ENCODE results near the gene MRTFB. TPM values are rescaled to one million over a fixed set of nuclear protein-coding genes. Genes with fewer than 3 reads are reported as not detected.

The MRTFB gene
- total RNA-seq, 1 experiment from 2014 or later = 29.8 TPM

GRCh38 chr16:14244196-14245010 lies 173.3 kb downstream of the MRTFB start:
- DNase-seq (ENCODE audit: low spot score) = no peak
- no TSS peak for BruUV-seq (replicated peaks)
- ChIA-PET CTCF (no interaction called here), POLR2A (ENCODE audit: low non-redundant PET) (no interaction called here)
- no peak overlapping the region for H3K4me3 ChIP-seq (ENCODE audit: low read depth, low read length, poor library complexity, severe bottlenecking)
- no peak overlapping the region for H3K27ac ChIP-seq (ENCODE audit: low read depth, low read length, poor library complexity, severe bottlenecking)
- H3K4me1 ChIP-seq (ENCODE audit: insufficient read depth, low read length, poor library complexity, severe bottlenecking) = no peaks in the 10 kb centered on the region
- intact Hi-C loops (cut with micrococcal nuclease; ENCODE audit: unreplicated experiment) = loop anchor here (10.0 kb wide), 1 partner anchor 320 kb away; the partner anchor contains the start of gene ERCC4
- no peaks in the 10 kb centered on the region for H3K27me3 ChIP-seq (replicated peaks; ENCODE audit: insufficient read depth, low read depth, low read length, poor library complexity)
- TF ChIP-seq EZH2 (IDR thresholded peaks at IDR 0.05; ENCODE audit: borderline replicate concordance, low read depth, low read length, poor library complexity, severe bottlenecking) = no peak
- TF ChIP-seq CTCF (conservative IDR thresholded peaks at IDR 0.05; ENCODE audit: low read depth, low read length) = no peak
- H3K36me3 ChIP-seq (ENCODE audit: insufficient read depth, low read length, poor library complexity, severe bottlenecking) = peaks cover 15% of the 10 kb centered on the region
- no peaks in the 10 kb centered on the region for H3K9me3 ChIP-seq (ENCODE audit: low read depth, low read length, poor library complexity, severe bottlenecking)

DNA sequence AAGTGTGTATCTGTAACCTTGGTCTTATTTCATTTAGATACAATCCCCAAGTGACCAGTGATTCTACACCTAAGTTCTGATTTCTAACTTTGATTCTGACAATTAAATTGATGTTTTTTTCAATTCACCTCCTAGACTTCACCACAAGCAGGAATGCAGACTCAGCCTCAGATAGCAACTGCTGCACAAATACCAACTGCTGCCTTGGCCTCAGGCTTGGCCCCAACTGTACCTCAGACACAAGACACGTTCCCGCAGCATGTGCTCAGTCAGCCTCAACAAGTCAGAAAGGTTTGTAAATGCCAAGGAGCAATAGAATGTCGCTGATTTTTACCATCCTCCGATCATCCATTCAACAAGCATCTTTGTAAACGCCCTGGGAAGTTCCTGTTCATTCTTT lies 177.7 kb downstream of the MRTFB start:
- ChIA-PET POLR2A (ENCODE audit: low non-redundant PET) (no interaction called here), CTCF (interaction anchor here (1.7 kb wide), 1 partner anchor 281 kb away, joined by 7 read pairs; no protein-coding TSS in a partner anchor)
- no peaks in the 10 kb centered on the region for H3K27me3 ChIP-seq (replicated peaks; ENCODE audit: insufficient read depth, low read depth, low read length, poor library complexity)
- no peak for DNase-seq (ENCODE audit: low spot score)
- no peaks in the 10 kb centered on the region for H3K9me3 ChIP-seq (ENCODE audit: low read depth, low read length, poor library complexity, severe bottlenecking)
- no peaks in the 10 kb centered on the region for H3K4me1 ChIP-seq (ENCODE audit: insufficient read depth, low read length, poor library complexity, severe bottlenecking)
- BruUV-seq (replicated peaks) = no TSS peak
- peaks cover 22% of the 10 kb centered on the region for H3K36me3 ChIP-seq (ENCODE audit: insufficient read depth, low read length, poor library complexity, severe bottlenecking)
- TF ChIP-seq CTCF (conservative IDR thresholded peaks at IDR 0.05; ENCODE audit: low read depth, low read length) (no peak), EZH2 (IDR thresholded peaks at IDR 0.05; ENCODE audit: borderline replicate concordance, low read depth, low read length, poor library complexity, severe bottlenecking) (no peak)
- H3K4me3 ChIP-seq (ENCODE audit: low read depth, low read length, poor library complexity, severe bottlenecking) = no peak overlapping the region
- intact Hi-C loops (cut with micrococcal nuclease; ENCODE audit: unreplicated experiment) = loop anchor here (1.0 to 10.0 kb wide), 2 partner anchors 281 to 324 kb away; partner anchors contain the start of gene ERCC4
- no peak overlapping the region for H3K27ac ChIP-seq (ENCODE audit: low read depth, low read length, poor library complexity, severe bottlenecking)

- ChIA-PET CTCF (interaction anchor here (1.0 to 1.7 kb wide), 2 partner anchors 37 to 280 kb away, joined by 3 to 7 read pairs; no protein-coding TSS in a partner anchor), POLR2A (ENCODE audit: low non-redundant PET) (no interaction called here)
- peaks cover 22% of the 10 kb centered on the region for H3K36me3 ChIP-seq (ENCODE audit: insufficient read depth, low read length, poor library complexity, severe bottlenecking)
- H3K9me3 ChIP-seq (ENCODE audit: low read depth, low read length, poor library complexity, severe bottlenecking) = no peaks in the 10 kb centered on the region
- BruUV-seq (replicated peaks) = no TSS peak
- no peaks in the 10 kb centered on the region for H3K4me1 ChIP-seq (ENCODE audit: insufficient read depth, low read length, poor library complexity, severe bottlenecking)
- no peak overlapping the region for H3K27ac ChIP-seq (ENCODE audit: low read depth, low read length, poor library complexity, severe bottlenecking)
- DNase-seq (ENCODE audit: low spot score) = peak; percentile 58
- no peak overlapping the region for H3K4me3 ChIP-seq (ENCODE audit: low read depth, low read length, poor library complexity, severe bottlenecking)
- intact Hi-C loops (cut with micrococcal nuclease; ENCODE audit: unreplicated experiment) = loop anchor here (1.0 to 10.0 kb wide), 4 partner anchors 38 to 353 kb away; partner anchors contain the start of gene ERCC4
- no peaks in the 10 kb centered on the region for H3K27me3 ChIP-seq (replicated peaks; ENCODE audit: insufficient read depth, low read depth, low read length, poor library complexity)
- no peak for TF ChIP-seq EZH2 (IDR thresholded peaks at IDR 0.05; ENCODE audit: borderline replicate concordance, low read depth, low read length, poor library complexity, severe bottlenecking)
- peak; percentile 93 for TF ChIP-seq CTCF (conservative IDR thresholded peaks at IDR 0.05; ENCODE audit: low read depth, low read length)
Observed at GRCh38 chr16:14249291-14250032, 178.3 kb downstream of the MRTFB start.
